GM12864 (cell line): ENCODE data around the gene VASN.
"Not testable (repeated sequence)": the region's sequence is repeated elsewhere in the genome, so short reads cannot be mapped to it uniquely, and the experiment has no call there.

Experiments
- DNase-seq: peaks from one replicate; pipeline ENCODE4 v3.0.0-alpha.2; 2011; ENCODE audit warnings: low read depth
- H3K4me3 ChIP-seq: 2 replicates; pipeline ENCODE4 v1.5.1; 2011; ENCODE audit warnings: mild to moderate bottlenecking, low read depth, low read length, control low read depth
- CTCF ChIP-seq: IDR thresholded peaks from 2 replicates; pipeline ENCODE4 v1.5.1; 2011; ENCODE audit warnings: low read depth, mild to moderate bottlenecking, moderate library complexity, low read length, control low read depth, inconsistent platforms; ENCODE audit errors: missing control alignments

Gene VASN

GRCh38 chr16:4332623-4333307, 38.9 kb upstream of the VASN start:
- H3K4me3 ChIP-seq = no peak overlapping the region
- TF ChIP-seq CTCF = no peak
- no peak for DNase-seq

GRCh38 chr16:4333308-4333638, 38.4 kb upstream of the VASN start:
- no peak for TF ChIP-seq CTCF
- H3K4me3 ChIP-seq = no peak overlapping the region
- no peak for DNase-seq

- not testable (repeated sequence) for DNase-seq, H3K4me3 ChIP-seq
Observed at GRCh38 chr16:4333714-4334113, 37.9 kb upstream of the VASN start.

DNA sequence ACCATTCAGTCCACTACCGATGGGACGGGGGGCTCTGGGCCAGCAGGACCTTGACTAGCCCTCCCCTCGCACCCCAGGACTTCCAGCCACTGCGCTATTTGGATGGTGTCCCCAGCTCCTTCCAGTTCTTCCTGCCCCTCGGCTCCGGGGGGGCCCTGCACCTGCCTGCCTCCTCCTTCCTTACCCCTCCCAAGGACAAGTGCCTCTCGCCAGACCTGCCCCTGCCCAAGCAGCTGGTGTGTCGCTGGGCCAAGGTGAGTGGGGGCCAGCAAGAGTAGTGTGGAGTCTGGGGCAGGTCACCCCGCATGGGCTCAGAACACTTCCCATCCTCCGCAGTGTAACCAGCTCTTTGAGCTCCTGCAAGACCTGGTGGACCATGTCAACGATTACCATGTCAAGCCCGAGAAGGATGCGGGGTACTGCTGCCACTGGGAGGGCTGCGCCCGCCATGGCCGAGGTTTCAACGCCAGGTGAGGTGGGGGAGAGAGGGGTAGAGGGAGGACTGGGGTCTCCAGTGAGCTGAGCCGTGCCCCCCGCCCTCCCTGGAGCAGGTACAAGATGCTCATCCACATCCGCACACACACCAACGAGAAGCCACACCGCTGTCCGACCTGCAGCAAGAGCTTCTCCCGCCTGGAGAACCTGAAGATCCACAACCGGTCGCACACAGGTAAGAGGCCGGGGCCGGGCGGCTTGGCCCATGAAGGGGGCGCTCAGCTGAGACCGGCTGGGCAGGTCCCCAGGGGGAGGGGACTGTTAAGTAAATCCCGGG, 36.7 kb upstream of the VASN start:
- H3K4me3 ChIP-seq = no peak overlapping the region
- TF ChIP-seq CTCF = no peak
- no peak for DNase-seq

DNA sequence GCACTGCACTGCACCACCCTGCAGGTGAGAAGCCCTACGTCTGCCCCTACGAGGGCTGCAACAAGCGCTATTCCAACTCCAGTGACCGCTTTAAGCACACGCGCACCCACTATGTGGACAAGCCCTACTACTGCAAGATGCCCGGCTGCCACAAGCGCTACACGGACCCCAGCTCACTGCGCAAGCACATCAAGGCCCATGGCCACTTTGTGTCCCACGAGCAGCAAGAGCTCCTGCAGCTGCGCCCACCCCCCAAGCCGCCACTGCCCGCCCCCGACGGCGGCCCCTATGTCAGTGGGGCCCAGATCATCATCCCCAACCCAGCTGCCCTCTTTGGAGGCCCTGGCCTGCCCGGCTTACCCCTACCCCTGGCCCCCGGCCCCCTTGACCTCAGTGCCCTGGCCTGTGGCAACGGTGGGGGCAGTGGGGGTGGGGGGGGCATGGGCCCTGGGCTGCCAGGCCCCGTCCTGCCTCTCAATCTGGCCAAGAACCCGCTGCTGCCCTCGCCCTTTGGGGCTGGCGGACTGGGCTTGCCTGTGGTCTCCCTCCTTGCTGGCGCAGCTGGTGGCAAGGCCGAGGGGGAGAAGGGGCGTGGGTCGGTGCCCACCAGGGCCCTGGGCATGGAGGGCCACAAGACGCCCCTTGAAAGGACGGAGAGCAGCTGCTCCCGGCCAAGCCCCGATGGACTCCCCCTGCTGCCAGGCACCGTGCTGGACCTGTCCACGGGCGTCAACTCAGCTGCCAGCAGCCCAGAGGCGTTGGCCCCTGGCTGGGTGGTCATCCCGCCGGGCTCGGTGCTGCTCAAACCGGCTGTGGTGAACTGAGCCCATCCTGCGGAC, 34.7 kb upstream of the VASN start:
- TF ChIP-seq CTCF = no peak
- DNase-seq = no peak

DNA sequence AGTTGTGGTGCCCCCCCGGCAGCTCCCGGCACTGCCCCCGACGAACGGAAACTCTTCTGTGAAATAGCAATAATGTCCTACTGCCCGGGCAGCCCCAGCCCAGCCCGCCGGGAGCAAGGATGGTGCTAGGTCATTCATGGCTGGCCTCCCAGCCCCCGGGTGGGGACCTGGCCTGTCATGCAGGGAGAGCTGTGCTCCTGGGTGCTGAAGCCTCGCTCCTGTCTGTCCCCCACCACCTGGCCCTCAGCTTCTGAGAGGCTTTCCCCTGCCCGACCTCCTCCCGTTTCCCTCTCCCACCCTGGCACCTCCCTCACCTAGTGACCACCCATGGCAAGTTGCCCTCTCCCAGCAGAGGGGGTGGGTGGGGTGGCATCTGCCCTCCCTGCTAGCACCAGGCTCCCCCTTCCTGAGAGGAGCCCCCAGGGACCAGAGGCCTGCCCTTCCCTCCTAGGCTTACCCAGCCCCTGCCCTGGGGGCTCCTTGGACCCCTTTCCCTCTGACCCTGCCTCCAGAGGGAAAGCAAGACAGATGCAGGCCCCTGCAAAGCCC, 34.0 kb upstream of the VASN start:
- H3K4me3 ChIP-seq = no peak overlapping the region
- TF ChIP-seq CTCF = no peak
- no peak for DNase-seq

More for the DNA sequence above, 34.7 kb upstream of the VASN start:
- no peak overlapping the region for H3K4me3 ChIP-seq

DNA sequence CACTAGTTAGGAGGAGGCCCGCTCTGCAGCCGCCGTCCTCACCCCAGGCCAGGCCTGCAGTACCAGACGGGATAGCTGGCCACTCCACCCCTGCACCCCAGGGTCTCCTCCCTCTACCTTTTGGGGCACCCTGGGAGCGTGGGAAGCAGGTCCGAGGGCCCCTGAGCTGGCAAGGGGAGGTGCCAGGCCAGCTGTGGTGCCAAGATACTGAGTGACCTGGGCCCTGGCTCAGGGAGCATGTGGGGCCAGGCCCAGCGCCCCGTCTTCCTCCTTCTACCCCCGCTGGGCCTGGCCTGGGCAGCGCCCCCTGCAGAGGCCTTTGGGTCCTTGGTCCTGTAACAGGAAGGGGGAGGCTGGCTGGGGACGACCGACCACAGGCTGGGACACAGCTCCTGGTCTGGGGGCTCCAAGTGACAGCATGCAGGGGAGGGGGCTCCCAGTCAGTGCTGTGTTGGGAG, 33.5 kb upstream of the VASN start:
- no peak for TF ChIP-seq CTCF
- no peak overlapping the region for H3K4me3 ChIP-seq
- no peak for DNase-seq
